ENCODE data around the gene TUBGCP2. TPM values are rescaled to one million over a fixed set of nuclear protein-coding genes. Genes with fewer than 3 reads are reported as not detected.

TUBGCP2 gene
- total and polyA plus RNA-seq, 9 of the 15 experiments (the other 6 are each of a cell fraction or from before 2014, with no cell fraction given) = 4.3 to 56.6 (median 28.4) TPM

DNA sequence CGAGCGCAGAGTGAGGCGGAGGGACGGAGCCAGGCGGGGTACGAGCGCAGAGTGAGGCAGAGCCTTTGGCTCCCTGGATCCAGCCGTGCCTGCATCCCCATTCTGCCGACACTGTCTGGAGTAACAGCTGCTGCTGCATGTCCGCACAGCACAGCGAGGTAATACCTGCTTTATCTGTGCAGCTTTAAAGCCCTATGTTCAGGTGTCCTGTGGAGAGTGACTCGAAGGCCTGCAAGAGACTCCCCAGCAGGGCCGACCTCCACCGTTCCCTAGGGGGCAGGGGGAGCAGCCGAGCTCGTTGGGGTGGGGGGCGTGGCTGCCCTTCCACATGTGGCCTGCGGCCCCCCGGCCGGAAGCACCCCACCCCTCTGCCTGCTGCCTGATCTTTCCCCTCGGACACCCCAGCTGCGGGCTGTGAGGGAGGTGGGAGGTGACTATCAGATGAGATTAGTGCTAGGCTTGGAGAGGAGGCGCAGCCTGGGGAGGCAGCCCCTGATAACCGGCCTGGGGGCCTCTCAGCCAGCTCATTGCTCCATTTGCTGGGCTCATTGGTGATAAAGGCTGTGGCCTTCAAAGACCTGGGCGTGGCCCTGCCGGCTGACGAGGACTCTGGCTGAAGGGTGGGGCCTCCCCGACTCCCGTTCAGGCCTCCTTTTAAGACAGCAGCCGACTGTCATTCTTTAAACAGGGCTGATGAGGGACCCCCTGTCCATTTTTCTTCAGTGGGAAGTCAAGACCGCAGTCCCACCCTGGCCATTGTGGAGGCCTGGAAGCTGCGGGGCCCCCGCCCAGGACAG, 63.0 kb downstream of the TUBGCP2 start (continued):
- TF ChIP-seq, protein P1, sequence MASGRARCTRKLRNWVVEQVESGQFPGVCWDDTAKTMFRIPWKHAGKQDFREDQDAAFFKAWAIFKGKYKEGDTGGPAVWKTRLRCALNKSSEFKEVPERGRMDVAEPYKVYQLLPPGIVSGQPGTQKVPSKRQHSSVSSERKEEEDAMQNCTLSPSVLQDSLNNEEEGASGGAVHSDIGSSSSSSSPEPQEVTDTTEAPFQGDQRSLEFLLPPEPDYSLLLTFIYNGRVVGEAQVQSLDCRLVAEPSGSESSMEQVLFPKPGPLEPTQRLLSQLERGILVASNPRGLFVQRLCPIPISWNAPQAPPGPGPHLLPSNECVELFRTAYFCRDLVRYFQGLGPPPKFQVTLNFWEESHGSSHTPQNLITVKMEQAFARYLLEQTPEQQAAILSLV (tag; IDR thresholded peaks at IDR 0.05) = no peak
- TF ChIP-seq XRCC4 (IDR thresholded peaks at IDR 0.05; ENCODE audit: extremely low read depth, insufficient read depth, insufficient read length) (no peak), SAFB2 (IDR thresholded peaks at IDR 0.05; ENCODE audit: borderline replicate concordance, low read depth, low read length, severe bottlenecking) (no peak), ZBTB7A (IDR thresholded peaks at IDR 0.05; ENCODE audit: borderline replicate concordance, control insufficient read depth, low read depth, low read length) (peak; percentile 95), ZFX (CRISPR knock-in tag; IDR thresholded peaks at IDR 0.05) (peak; percentile 70), ZNF699 (CRISPR knock-in tag; IDR thresholded peaks at IDR 0.05; ENCODE audit: insufficient replicate concordance) (no peak), POLR2AphosphoS2 (IDR thresholded peaks at IDR 0.05; ENCODE audit: low read length) (no peak), PTBP1 (IDR thresholded peaks at IDR 0.05; ENCODE audit: low read depth, low read length) (no peak), NEUROD1 (IDR thresholded peaks at IDR 0.05; ENCODE audit: borderline replicate concordance, low read depth, low read length, partially characterized antibody) (peak; percentile 75), ZNF134 (CRISPR knock-in tag; conservative IDR thresholded peaks at IDR 0.05) (no peak), ARID2 (IDR thresholded peaks at IDR 0.05) (no peak), ETS2 (tag; IDR thresholded peaks at IDR 0.05; ENCODE audit: borderline replicate concordance, poor library complexity, severe bottlenecking) (no peak)
- TF ChIP-seq, protein P2, sequence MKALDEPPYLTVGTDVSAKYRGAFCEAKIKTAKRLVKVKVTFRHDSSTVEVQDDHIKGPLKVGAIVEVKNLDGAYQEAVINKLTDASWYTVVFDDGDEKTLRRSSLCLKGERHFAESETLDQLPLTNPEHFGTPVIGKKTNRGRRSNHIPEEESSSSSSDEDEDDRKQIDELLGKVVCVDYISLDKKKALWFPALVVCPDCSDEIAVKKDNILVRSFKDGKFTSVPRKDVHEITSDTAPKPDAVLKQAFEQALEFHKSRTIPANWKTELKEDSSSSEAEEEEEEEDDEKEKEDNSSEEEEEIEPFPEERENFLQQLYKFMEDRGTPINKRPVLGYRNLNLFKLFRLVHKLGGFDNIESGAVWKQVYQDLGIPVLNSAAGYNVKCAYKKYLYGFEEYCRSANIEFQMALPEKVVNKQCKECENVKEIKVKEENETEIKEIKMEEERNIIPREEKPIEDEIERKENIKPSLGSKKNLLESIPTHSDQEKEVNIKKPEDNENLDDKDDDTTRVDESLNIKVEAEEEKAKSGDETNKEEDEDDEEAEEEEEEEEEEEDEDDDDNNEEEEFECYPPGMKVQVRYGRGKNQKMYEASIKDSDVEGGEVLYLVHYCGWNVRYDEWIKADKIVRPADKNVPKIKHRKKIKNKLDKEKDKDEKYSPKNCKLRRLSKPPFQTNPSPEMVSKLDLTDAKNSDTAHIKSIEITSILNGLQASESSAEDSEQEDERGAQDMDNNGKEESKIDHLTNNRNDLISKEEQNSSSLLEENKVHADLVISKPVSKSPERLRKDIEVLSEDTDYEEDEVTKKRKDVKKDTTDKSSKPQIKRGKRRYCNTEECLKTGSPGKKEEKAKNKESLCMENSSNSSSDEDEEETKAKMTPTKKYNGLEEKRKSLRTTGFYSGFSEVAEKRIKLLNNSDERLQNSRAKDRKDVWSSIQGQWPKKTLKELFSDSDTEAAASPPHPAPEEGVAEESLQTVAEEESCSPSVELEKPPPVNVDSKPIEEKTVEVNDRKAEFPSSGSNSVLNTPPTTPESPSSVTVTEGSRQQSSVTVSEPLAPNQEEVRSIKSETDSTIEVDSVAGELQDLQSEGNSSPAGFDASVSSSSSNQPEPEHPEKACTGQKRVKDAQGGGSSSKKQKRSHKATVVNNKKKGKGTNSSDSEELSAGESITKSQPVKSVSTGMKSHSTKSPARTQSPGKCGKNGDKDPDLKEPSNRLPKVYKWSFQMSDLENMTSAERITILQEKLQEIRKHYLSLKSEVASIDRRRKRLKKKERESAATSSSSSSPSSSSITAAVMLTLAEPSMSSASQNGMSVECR (CRISPR knock-in tag; IDR thresholded peaks at IDR 0.05) = no peak
- TF ChIP-seq, protein P3, sequence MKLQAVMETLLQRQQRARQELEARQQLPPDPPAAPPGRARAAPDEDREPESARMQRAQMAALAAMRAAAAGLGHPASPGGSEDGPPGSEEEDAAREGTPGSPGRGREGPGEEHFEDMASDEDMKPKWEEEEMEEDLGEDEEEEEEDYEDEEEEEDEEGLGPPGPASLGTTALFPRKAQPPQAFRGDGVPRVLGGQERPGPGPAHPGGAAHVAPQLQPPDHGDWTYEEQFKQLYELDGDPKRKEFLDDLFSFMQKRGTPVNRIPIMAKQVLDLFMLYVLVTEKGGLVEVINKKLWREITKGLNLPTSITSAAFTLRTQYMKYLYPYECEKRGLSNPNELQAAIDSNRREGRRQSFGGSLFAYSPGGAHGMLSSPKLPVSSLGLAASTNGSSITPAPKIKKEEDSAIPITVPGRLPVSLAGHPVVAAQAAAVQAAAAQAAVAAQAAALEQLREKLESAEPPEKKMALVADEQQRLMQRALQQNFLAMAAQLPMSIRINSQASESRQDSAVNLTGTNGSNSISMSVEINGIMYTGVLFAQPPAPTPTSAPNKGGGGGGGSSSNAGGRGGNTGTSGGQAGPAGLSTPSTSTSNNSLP (IDR thresholded peaks at IDR 0.05; ENCODE audit: borderline replicate concordance, low read depth, low read length) = no peak
- TF ChIP-seq, protein P4, sequence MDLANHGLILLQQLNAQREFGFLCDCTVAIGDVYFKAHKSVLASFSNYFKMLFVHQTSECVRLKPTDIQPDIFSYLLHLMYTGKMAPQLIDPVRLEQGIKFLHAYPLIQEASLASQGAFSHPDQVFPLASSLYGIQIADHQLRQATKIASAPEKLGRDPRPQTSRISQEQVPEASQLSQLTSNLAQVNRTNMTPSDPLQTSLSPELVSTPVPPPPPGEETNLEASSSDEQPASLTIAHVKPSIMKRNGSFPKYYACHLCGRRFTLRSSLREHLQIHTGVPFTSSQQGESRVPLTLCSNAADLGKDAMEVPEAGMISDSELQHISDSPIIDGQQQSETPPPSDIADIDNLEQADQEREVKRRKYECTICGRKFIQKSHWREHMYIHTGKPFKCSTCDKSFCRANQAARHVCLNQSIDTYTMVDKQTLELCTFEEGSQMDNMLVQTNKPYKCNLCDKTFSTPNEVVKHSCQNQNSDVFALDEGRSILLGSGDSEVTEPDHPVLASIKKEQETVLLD (IDR thresholded peaks at IDR 0.05) = peak; percentile 69
- TF ChIP-seq, protein P5, sequence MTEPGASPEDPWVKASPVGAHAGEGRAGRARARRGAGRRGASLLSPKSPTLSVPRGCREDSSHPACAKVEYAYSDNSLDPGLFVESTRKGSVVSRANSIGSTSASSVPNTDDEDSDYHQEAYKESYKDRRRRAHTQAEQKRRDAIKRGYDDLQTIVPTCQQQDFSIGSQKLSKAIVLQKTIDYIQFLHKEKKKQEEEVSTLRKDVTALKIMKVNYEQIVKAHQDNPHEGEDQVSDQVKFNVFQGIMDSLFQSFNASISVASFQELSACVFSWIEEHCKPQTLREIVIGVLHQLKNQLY (CRISPR knock-in tag; conservative IDR thresholded peaks at IDR 0.05) = no peak
